NB4 (cell line): ENCODE measurements around the gene VAV2.

Experiments
- CTCF ChIP-seq: IDR thresholded peaks from one replicate; pipeline ENCODE4 v1.5.1; 2012; ENCODE audit warnings: low read depth, low read length
- TF ChIP-seq, protein P1 (sequence below): IDR thresholded peaks from 2 replicates; pipeline ENCODE4 v1.6.1; 2011; ENCODE audit warnings: low read depth, low read length

- TF ChIP-seq, protein P1, sequence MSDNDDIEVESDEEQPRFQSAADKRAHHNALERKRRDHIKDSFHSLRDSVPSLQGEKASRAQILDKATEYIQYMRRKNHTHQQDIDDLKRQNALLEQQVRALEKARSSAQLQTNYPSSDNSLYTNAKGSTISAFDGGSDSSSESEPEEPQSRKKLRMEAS: no peak
- TF ChIP-seq CTCF: no peak
Observed at GRCh38 chr9:133773889-133774655, 218.1 kb downstream of the VAV2 start.
